Measurements from ENCODE around the gene CKAP2L.
A peak's percentile ranks its signal among the peaks of the same experiment; 100 is the strongest.
"Not testable (repeated sequence)": the region's sequence is repeated elsewhere in the genome, so short reads cannot be mapped to it uniquely, and the experiment has no call there.

CKAP2L gene

DNA sequence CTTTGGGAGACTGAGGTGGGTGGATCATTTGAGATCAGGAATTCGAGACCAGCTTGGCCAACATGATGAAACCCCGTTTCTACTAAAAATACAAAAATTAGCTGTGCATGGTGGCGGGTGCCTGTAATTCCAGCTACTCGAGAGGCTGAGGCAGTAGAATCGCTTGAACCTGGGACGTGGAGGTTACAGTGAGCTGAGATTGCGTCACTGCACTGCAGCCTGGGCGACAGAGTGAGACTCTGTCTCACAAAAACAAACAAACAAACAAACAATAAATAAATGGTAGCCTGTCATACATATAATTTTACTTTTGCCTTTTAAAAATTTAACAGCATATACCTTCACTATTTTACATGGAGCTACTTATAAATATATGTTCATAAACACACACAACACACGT is 57.5 kb downstream of the CKAP2L start:
- ATAC-seq = not testable (repeated sequence)

DNA sequence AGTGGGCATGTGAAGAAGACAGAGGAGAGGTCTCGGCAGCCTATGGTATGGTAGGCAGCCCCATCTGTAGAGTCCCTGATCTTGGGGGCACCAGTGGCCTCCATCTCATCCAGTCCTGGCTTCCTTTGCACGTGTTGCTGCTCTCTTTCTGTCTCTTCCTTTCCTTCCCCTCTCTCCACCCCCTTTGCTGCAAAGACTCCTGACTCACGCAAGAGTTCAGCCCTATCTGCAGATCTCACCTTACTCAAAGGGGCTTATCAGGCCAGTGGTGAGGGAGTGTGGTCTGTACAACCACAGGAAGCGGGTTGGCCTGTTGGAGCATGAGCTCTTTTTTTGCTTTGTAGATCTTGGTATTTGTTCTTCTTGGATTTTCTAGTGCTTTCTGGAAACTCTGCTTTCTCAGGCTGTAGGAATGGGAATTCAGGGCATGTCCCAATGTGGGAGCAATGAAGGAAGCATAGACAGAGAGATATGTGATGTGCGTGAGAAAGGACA is 58.2 kb downstream of the CKAP2L start:
- ATAC-seq = peak; percentile 90 to 97

DNA sequence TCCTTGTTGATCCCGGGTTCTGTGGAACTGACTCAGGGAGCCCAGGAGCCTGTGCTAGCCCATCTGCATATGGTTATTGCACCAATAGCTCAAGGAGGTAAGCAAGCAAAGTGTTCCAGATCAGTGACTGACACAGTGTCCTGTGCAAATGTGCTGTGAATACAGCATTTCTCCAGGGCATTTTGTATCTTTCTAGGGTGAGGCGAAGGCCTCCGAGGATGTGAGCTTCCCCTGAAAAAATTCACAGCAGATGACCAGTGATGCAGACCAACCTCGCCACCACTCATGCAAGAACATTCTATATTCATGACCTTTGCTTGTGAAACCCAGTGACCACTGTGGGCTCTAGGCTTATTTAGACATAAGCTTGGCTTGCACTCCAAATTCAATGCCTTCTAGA is 58.8 kb downstream of the CKAP2L start:
- no peak for ATAC-seq

GRCh38 chr2:112703684-112704083 is 60.7 kb downstream of the CKAP2L start:
- no peak for ATAC-seq

GRCh38 chr2:112701052-112701451 is 63.4 kb downstream of the CKAP2L start:
- no peak for ATAC-seq

DNA sequence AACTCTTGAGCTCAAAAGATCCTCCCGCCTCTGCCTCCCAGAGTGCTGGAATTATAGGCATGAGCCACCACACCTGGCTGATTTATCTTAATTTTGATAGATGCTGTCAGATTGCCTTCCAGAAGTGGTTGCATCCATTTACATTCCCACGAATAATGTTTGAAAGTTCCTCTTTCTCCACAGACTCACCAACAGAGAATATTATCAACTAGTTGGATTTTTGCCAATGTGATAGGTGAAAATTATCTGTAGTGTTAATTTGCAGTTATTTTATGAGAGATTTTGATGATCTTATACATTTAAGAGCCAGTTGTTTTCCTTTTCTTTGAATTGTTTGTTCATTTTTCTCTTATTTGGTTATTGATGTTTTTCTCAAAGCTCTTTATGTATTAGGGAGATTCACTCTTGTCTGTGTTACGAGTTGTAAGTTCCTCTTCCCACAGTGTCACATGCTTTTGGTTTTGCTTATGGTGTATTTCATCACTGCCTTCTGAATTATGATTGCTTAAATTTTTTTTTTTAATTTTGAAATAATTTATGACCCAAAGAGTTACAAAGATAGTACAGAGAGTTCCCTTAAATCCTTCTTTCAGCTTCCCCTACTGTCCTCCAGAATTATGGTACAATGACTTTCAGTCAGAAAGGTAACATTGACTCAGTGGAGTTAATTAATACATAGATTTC is 64.3 kb downstream of the CKAP2L start:
- no peak for ATAC-seq

DNA sequence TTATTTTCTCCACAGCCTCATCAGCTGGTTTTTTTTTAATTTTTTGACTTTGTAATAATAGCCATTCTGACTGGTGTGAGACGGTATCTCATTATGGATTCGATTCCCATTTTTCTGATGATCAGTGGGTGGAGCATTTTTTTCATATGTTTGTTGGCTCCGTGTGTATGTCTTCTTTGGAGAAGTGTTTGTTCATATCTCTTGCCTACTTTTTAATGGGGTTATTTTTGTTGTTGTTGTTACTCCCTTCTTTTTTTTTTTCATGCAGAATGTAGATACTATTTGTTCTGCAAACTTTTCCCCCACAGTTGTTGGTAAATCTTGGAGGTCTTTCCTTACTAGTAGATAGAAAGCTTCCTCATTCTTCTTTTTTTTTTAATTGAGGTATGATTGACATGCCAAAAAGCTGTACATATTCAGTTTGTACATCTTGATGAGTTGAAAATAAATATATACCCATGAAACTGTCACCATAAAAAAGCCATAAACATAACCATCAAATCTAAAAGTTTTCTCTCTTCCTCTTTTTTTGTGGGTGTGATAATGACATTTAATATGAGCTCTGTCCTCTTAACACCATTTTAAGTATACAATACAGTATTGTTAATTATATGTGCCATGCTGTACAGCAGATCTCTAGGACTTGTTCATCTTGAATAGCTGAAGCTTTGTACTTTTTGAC is 65.4 kb downstream of the CKAP2L start:
- no peak for ATAC-seq

GRCh38 chr2:112694182-112694581 is 70.2 kb downstream of the CKAP2L start:
- ATAC-seq = no peak

DNA sequence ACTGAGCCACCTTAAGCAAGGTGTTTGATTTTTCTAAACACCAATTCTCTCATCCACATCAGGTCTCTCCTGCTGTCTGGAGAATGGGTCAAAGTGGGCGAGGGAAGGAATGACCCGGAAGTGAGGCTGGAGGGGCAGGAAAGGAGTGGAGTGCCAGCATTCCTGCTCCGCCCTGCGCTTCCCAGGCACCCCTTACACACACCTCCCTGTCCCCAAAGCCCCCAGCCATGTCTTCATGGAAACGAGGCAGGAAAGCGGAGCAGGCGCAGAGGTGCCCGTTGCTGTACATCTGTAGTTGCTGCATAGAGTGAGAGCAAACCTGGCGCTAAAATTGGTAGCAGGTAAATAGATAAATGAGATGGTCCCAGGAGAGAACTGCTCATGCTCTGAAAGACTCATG is 70.8 kb downstream of the CKAP2L start:
- ATAC-seq = no peak

DNA sequence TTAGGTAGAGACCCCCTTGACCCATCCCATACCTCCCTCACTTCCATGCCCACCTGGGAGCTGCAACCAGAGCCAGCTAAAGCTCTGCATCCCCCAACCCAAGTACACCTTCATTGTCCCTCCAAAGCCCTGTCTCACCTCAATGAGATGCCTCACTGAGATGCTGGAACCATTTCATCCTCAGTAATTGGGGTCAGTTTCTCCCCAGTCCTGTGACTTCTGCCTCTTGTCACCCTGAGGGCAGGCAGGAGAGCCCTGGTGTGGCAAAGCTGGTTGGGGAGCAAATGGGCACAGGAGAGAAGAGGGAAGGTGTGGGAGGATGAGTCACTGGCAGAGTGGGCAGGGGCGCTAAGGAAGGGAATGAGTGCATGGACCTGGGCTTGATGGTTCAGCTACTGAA is 71.5 kb downstream of the CKAP2L start:
- ATAC-seq = peak in 1 of 2 donors; percentile 31

GRCh38 chr2:112692495-112692911 is 71.9 kb downstream of the CKAP2L start:
- ATAC-seq = peak; percentile 89

GRCh38 chr2:112691881-112692281 is 72.5 kb downstream of the CKAP2L start:
- ATAC-seq = no peak

DNA sequence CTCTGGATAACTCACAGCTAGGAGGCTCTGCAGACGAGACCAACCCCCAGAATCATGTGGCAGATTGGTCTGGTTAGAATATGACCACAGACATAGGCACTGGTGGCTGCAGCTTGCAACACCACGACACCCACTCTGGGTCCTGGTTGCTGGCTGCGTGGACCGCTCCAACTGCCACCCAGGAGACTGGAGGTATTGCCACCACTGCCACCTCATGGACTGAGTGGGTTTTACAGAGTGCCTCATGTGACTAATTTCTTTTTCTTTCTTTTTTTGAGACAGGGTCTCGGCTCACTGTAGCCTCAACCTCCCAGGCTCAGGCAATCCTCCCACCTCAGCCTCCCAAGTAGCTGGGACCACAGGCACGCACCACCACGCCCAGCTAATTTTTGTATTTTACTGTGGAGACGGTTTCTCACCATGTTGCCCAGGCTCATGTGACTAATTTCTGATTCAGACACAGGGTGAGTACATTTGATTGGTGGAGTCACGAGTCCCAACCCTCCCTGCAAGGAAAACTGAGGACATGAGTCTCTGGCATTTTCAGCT is 73.5 kb downstream of the CKAP2L start:
- ATAC-seq = peak; percentile 59 to 67

DNA sequence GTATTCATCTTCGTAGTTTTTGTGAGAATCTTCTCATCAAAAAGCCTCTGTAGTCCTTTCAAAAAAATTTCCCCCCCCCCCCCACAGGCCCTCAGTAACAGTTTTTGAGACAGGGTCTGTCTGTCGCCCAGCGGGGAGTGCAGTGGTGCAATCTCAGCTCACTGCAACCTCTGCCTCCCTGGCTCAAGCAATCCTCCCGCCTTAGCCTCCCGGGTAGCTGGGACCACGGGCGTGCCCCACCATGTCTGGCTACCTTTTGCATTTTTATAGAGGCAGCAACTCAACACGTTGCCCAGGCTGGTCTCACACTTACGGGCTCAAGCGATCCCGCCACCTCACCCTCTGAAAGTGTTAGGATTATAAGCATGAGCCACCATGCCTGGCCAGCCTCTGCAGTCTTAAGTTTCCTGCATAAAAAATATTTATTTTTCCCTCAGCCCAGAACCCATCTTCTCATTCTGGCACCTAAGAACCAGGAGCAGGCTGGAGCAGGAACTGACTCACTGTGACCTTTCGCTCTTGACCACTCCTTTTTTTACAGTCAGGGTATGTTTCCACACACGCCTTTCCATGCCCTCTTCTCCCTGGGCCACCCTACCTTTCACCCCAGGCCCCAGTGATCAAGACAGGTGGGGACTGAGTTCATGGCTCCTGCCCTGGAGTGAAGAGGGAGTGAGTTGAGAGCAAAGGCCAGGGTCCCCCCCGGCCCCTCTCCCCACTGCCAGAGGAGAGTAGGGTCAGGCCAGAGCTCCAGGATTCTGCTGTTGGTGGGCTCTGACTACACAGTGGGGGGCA is 76.1 kb downstream of the CKAP2L start:
- no peak for ATAC-seq

GRCh38 chr2:112687522-112687921 is 76.9 kb downstream of the CKAP2L start:
- ATAC-seq = no peak
